CD4-positive, alpha-beta T cell (primary cell): ENCODE measurements around the gene RPS10. TPM values are rescaled to one million over a fixed set of nuclear protein-coding genes. Genes with fewer than 3 reads are reported as not detected.
A peak's percentile ranks its signal among the peaks of the same experiment; 100 is the strongest.

Source experiments
- ATAC-seq: fragments of 200-7000 bp; cut with Tn5 transposase; one replicate; pipeline ENCODE4 v1.10.0; 2022; ENCODE audit warnings: mild to moderate bottlenecking; ENCODE audit not compliant: poor library complexity
- CTCF ChIA-PET: fragments of 350-600 bp; sonication (Branson Sonifier 250); formaldehyde crosslinking; loops from one replicate; lab custom pipeline; 2021; ENCODE audit warnings: antibody characterized with exemption, inconsistent platforms; lab: Charles Lee
- POLR2A ChIA-PET: fragments of 350-600 bp; sonication (Branson Sonifier 250); formaldehyde crosslinking; loops from one replicate; lab custom pipeline; 2021; ENCODE audit warnings: antibody characterized with exemption, inconsistent platforms; lab: Charles Lee
- DNase-seq, 14 experiments: peaks; one replicate each; pipeline ENCODE4 v3.0.0-alpha.2; 2013 to 2020; ENCODE audit warnings: mixed read lengths in 2 of 14
- H3K27ac ChIP-seq, 2 donors: one replicate each; pipeline versions ENCODE4 v1.5.1 to v1.7.0; 2013; ENCODE audit warnings: low read length in 2 of 2, low read depth in 1 of 2, mild to moderate bottlenecking in 1 of 2
- H3K27me3 ChIP-seq, 2 experiments: 1 replicate in 1 of 2; 2 replicates in 1 of 2; pipeline versions ENCODE4 v1.6.1 to v1.7.0; 2013; ENCODE audit warnings: low read length in 2 of 2, control low read depth in 1 of 2, mild to moderate bottlenecking in 1 of 2, moderate library complexity in 1 of 2; ENCODE audit not compliant: insufficient read depth in 2 of 2, control insufficient read depth in 1 of 2
- H3K36me3 ChIP-seq: one replicate; pipeline ENCODE4 v1.6.1; 2013; ENCODE audit warnings: low read length, control low read depth; ENCODE audit not compliant: insufficient read depth
- H3K4me1 ChIP-seq: one replicate; pipeline ENCODE4 v1.6.1; 2013; ENCODE audit warnings: low read length, control low read depth; ENCODE audit not compliant: insufficient read depth
- H3K4me3 ChIP-seq: one replicate; pipeline ENCODE4 v1.5.1; 2013; ENCODE audit warnings: mild to moderate bottlenecking, low read length, moderate library complexity
- H3K9me3 ChIP-seq, 2 experiments: 1 replicate in 1 of 2; 2 replicates in 1 of 2; pipeline versions ENCODE4 v1.6.1 to v1.7.0; 2013; ENCODE audit warnings: low read length in 2 of 2, mild to moderate bottlenecking in 2 of 2, control low read depth in 1 of 2, moderate library complexity in 1 of 2; ENCODE audit not compliant: control insufficient read depth in 1 of 2, insufficient read depth in 1 of 2
- H3K27ac Mint-ChIP-seq: one replicate; pipeline ENCODE4 v1.8.0; 2020; ENCODE audit warnings: mixed read lengths
- H3K27me3 Mint-ChIP-seq: one replicate; pipeline ENCODE4 v1.8.0; 2021; ENCODE audit warnings: mixed read lengths
- H3K36me3 Mint-ChIP-seq: one replicate; pipeline ENCODE4 v1.8.0; 2021; ENCODE audit warnings: low read depth, mixed read lengths
- H3K4me1 Mint-ChIP-seq: one replicate; pipeline ENCODE4 v1.8.0; 2021; ENCODE audit warnings: low read depth, mixed read lengths
- H3K4me3 Mint-ChIP-seq: one replicate; pipeline ENCODE4 v1.8.0; 2020; ENCODE audit warnings: mild to moderate bottlenecking, mixed read lengths
- H3K9me3 Mint-ChIP-seq: one replicate; pipeline ENCODE4 v1.8.0; 2020; ENCODE audit warnings: mixed read lengths
- CTCF ChIP-seq: fragments of 200-600 bp; IDR thresholded peaks from one replicate; pipeline ENCODE4 v1.8.0; 2022; ENCODE audit warnings: antibody characterized with exemption, mild to moderate bottlenecking
- intact Hi-C, 2 experiments: fragments of 100-400 bp; cut with DNase I in 1 of 2; cut with micrococcal nuclease in 1 of 2; formaldehyde crosslinking; loops; one replicate each; pipeline versions ENCODE4 v1.15.1 to v1.9.0; 2023 to 2025; cut with DNase I, micrococcal nuclease
- total RNA-seq, 174 experiments: library from RNA in 2 of 174; stranded (reverse) in 2 of 174; gene quantifications; one replicate each; pipeline ENCODE4 v1.2.3 and lab custom pipeline; 2021 to 2026

RPS10 gene
- total RNA-seq, 2 experiments from 2014 or later = 3,088 to 3,122 TPM

- H3K36me3 Mint-ChIP-seq = peaks cover 6% of the 10 kb centered on the region
- no peak overlapping the region for H3K4me3 ChIP-seq
- H3K9me3 ChIP-seq = no peaks in the 10 kb centered on the region
- POLR2A ChIA-PET = no interaction called here
- CTCF ChIA-PET = interaction anchor here (2.5 to 3.1 kb wide), 2 partner anchors 139 to 193 kb away, joined by 7 to 9 read pairs; no protein-coding TSS in a partner anchor
- no peak for TF ChIP-seq CTCF
- ATAC-seq (no peak), DNase-seq (peak in 1 of 14 experiments; percentile 20)
- intact Hi-C loops = no loop called here
- H3K4me3 Mint-ChIP-seq = no peak overlapping the region
- peaks cover 31% of the 10 kb centered on the region for H3K4me1 ChIP-seq
- no peak overlapping the region for H3K27ac ChIP-seq
- H3K27me3 ChIP-seq = no peaks in the 10 kb centered on the region
- no peak overlapping the region for H3K27ac Mint-ChIP-seq
- H3K36me3 ChIP-seq = no peaks in the 10 kb centered on the region
- no peaks in the 10 kb centered on the region for H3K9me3 Mint-ChIP-seq
- H3K4me1 Mint-ChIP-seq = peaks cover 57% of the 10 kb centered on the region
- H3K27me3 Mint-ChIP-seq = no peaks in the 10 kb centered on the region
Measured at GRCh38 chr6:34389034-34389433, 36.8 kb downstream of the RPS10 start.

GRCh38 chr6:34388421-34388820 is 37.4 kb downstream of the RPS10 start:
- CTCF ChIA-PET = interaction anchor here (2.5 to 3.1 kb wide), 2 partner anchors 139 to 192 kb away, joined by 7 to 9 read pairs; no protein-coding TSS in a partner anchor
- POLR2A ChIA-PET = no interaction called here
- H3K4me1 Mint-ChIP-seq = peaks cover 57% of the 10 kb centered on the region

GRCh38 chr6:34386316-34387137 is 39.3 kb downstream of the RPS10 start:
- CTCF ChIA-PET = interaction anchor here (3.1 kb wide), 1 partner anchor 190 kb away, joined by 7 read pairs; no protein-coding TSS in a partner anchor
- POLR2A ChIA-PET = no interaction called here
- Mint-ChIP-seq H3K27me3 (no peaks in the 10 kb centered on the region), H3K9me3 (no peaks in the 10 kb centered on the region), H3K36me3 (no peaks in the 10 kb centered on the region), H3K27ac (peak overlapping the region; percentile 3), H3K4me1 (peaks cover 49% of the 10 kb centered on the region), H3K4me3 (no peak overlapping the region)
- Histone ChIP-seq H3K4me3 (no peak overlapping the region), H3K27ac (no peak overlapping the region), H3K9me3 (no peaks in the 10 kb centered on the region), H3K4me1 (peaks cover 14% of the 10 kb centered on the region), H3K36me3 (no peaks in the 10 kb centered on the region), H3K27me3 (no peaks in the 10 kb centered on the region)
- intact Hi-C loops = no loop called here
- ATAC-seq (no peak), DNase-seq (no peak)
- no peak for TF ChIP-seq CTCF

More at GRCh38 chr6:34388421-34388820, 37.4 kb downstream of the RPS10 start:
- Histone ChIP-seq H3K9me3 (no peaks in the 10 kb centered on the region), H3K27ac (no peak overlapping the region), H3K4me3 (no peak overlapping the region), H3K4me1 (peaks cover 25% of the 10 kb centered on the region), H3K27me3 (no peaks in the 10 kb centered on the region), H3K36me3 (no peaks in the 10 kb centered on the region)
- no peaks in the 10 kb centered on the region for H3K27me3 Mint-ChIP-seq
- ATAC-seq = no peak
- no peak for DNase-seq
- H3K4me3 Mint-ChIP-seq = no peak overlapping the region
- H3K9me3 Mint-ChIP-seq = no peaks in the 10 kb centered on the region
- intact Hi-C loops = no loop called here
- TF ChIP-seq CTCF = no peak
- peaks cover 6% of the 10 kb centered on the region for H3K36me3 Mint-ChIP-seq
- no peak overlapping the region for H3K27ac Mint-ChIP-seq
